Left kidney (tissue), 2 donors: ENCODE data around the gene NUDT1. TPM values are rescaled to one million over a fixed set of nuclear protein-coding genes. Genes with fewer than 3 reads are reported as not detected.

Source experiments
- DNase-seq: peaks from one replicate; pipeline ENCODE4 v3.0.0-alpha.2; 2013
- polyA plus RNA-seq: library from polyadenylated mRNA; unstranded; fragments of 120-200 nt; gene quantifications from one replicate; pipeline ENCODE4 v1.2.1, GENCODE V29; 2013; ENCODE audit not compliant: insufficient read length

The NUDT1 gene
- polyA plus RNA-seq, 1 donor = 23.1 TPM

- no peak for DNase-seq
Measured at GRCh38 chr7:2222516-2222915, 19.5 kb upstream of the NUDT1 start.

- no peak for DNase-seq
Measured at GRCh38 chr7:2223321-2223720, 18.7 kb upstream of the NUDT1 start.

DNA sequence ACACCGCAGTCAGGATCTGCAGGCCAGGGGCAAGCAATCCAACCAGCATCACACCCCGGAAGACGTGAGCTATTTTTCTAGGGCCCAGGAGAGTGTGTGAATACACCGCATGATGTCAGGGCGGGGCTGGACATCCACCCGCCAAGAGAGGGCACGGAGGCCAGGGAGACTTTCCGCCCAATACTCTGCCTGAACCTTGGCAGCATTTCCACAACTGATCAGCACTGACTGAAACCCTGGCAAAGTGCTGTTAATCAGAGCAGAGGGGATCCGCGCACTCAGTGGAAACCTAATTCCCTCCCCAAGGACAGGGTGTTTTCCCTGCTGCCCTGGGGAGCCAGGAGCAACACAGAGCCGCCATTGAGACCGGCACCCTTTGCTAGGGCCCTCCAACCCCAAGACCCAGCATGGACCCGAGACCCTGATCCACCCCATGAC is 17.5 kb upstream of the NUDT1 start:
- no peak for DNase-seq

DNA sequence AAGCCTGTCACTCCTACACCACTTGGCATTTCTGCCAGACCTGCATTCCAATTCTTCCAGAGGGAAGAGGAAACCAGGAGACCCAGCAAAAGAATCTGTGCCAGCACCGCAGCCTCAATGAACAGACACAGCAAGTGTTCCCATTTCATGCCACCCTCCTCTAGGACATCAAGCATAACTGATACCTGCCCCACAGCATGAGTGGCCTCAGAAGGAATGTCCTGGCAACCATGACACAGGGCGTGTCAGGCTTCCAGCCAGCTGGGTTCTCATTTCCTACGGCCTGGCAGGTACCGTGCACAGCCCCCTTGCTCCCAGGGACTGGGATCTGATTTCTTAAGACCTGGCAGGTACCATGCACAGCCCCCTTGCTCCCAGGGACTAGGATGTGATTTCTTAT is 17.1 kb upstream of the NUDT1 start:
- no peak for DNase-seq

DNA sequence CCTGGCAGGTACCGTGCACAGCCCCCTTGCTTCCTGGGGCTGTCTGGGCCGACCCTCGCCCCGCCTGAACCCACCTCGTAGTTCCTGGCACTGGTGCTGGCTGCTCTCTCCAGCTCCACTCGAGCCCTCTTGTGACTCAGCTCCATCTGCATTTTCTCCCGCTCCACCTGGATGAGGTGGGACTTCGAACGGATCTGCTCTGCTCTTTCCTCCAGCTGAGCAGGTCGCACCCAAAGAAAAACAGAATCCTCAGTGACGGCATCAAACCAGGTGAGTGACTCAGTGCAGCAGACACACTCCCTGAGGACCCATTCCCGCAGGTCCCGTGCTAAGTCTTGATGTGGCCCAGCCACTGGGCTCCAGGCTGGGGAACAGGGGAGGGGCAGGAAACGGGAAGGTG is 16.7 kb upstream of the NUDT1 start:
- DNase-seq = no peak

GRCh38 chr7:2225830-2226229 is 16.2 kb upstream of the NUDT1 start:
- no peak for DNase-seq

GRCh38 chr7:2227699-2228098 is 14.3 kb upstream of the NUDT1 start:
- no peak for DNase-seq

- no peak for DNase-seq
Measured at GRCh38 chr7:2228921-2229320, 13.1 kb upstream of the NUDT1 start.

DNA sequence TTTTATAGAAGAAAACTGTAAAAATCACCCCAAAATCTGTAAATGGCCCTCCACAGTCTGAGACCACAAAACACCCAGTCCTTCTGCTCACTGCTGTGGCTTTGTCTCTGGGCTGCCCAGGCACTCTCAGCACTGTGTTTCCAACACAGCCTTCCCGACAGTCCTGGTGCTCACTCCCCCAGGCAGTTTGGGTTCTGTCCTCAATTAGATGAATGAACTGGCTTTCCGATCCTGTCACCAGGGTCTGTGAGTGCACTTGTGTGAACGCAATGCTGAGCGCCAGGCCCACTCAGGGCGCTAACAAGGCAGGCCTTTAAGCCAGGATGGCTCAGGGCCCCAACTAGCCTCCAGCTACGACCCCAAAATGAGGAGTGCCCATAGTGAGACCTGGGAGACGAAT is 12.6 kb upstream of the NUDT1 start:
- DNase-seq = no peak

DNA sequence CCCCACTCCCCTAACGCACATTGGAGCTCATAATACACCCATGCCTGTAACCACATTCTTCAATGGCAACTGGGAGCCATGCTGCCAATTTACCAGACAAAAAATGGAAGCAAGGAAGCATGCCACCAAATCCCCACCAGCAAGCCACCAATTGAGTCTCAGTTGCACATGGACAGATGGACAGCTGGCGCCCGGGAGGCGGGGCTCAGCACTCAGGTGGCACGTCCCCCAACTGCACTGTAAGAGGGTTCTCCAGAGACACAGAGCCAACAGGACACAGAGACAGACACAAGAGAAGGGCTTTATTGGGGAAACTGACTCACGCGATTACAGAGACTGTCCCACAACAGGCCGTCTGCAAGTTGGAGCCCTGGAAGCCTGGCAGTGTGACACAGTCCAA is 11.8 kb upstream of the NUDT1 start:
- no peak for DNase-seq

- no peak for DNase-seq
Measured at GRCh38 chr7:2230882-2231281, 11.1 kb upstream of the NUDT1 start.

GRCh38 chr7:2231992-2232765 is 9.8 kb upstream of the NUDT1 start:
- DNase-seq = no peak

DNA sequence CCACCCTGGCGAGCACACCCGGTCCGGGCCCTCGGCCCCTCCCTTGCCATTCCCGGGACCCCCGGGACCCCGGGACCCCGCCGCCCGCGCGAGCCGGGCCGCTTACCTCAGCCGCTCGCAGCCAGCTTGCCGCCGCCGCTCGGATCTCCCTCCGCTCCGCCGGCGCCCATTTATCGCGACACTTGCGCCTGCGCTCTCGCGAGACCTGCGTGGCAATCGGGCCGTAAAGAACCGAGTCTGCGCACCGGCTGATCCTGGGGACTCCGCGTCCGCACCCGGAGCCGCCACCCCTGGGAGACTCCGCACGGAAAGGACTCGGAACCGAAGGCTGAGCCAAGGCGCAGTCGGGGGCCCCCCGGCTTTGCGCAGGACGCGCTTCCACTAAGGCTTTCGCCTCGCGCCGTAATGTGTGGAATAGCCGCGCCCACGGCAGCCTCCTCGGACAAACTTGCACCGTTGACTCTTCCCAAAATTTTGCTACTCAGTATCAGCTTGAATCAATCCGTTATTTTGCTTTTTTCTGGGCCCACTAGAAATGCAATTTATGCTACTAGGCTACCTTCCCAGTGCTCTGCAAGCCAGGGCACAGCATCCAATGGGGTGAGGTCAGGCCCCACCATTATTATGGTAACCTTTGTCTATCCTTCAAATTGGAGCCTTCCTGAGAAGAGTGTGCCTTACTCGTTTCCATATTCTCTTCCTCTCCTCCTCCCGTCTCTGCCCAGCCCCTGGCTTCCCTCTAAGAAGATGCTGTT is 9.1 kb upstream of the NUDT1 start, which contains the start of gene MAD1L1:
Gene MAD1L1 (minus strand): TSS at position 180 of the 755 bp plus-strand sequence. CDS start 2,812 bp downstream, outside the sequence.
- DNase-seq = peak; percentile 86

GRCh38 chr7:2233926-2234325 is 8.1 kb upstream of the NUDT1 start:
- DNase-seq = no peak

DNA sequence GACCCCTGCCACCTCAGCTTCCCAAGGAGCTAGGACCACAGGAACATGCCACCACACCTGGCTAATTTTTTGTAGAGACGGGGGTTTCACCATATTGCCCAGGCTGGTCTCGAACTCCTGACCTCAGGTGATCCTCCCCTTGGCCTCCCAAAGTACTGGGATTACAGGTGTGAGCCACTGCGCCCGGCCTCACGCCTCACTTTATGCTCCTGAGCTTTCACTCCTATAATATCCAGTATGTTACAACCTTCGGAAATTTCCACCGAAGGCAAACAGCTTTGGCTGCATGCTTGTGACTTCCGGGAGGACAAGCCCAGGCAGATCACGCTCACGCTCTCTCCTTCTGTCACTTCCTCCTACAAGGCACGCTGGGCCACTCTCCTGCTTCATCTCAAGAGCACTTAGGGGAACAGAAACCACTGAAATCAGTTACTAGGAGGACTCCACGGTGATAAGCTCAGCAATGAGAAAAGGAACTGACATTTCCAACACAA is 4.9 kb upstream of the NUDT1 start:
- DNase-seq = no peak

DNA sequence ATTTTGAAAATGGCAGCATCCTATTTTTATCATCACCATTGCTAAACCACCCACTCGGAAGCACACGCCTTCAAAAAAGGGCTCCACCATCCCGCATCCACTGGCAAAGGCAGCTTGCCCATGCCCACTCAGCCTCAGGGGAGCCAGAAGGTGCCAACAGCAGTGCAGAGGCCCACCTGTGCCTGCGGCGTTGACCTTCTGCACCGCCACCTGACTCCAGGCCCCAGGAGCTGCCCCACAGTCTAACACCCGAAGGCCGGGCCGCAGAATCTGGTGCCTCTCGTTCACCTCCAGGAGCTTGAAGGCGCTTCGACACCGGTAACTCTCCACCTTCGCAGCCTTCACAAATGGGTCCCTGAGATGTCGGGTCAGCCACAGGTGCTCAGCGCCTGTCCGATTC is 2.8 kb upstream of the NUDT1 start:
- no peak for DNase-seq

GRCh38 chr7:2242541-2243429 is 759 bp downstream of the NUDT1 start:
- no peak for DNase-seq

GRCh38 chr7:2243458-2243857 is 1.4 kb downstream of the NUDT1 start:
- no peak for DNase-seq

DNA sequence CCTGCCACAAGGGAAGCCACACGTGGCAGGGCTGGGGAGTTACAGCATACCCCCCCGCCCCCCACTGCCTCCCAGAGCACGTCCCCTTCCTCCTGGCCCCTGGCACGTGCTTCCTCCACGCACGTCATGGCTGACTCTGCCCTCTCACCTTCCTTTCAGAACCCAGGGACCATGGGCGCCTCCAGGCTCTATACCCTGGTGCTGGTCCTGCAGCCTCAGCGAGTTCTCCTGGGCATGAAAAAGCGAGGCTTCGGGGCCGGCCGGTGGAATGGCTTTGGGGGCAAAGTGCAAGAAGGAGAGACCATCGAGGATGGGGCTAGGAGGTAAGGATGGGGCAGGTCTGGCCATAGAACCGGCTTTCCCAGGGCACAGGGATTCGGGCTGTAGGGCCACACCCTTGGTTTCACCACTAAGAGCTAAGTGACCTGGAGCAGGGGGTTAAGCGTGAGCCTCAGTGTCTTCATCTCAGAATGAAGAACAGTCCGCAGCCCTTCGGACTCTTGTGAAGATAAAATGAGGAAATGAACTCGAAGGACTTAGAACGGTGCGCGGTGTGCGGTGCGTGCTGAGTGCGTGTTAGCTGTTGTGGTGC is 2.5 kb downstream of the NUDT1 start:
- no peak for DNase-seq

- DNase-seq = no peak
Measured at GRCh38 chr7:2245883-2246675, 4.1 kb downstream of the NUDT1 start.
